ENCODE results near the gene MYH10.

MYH10 gene

GRCh38 chr17:8492121-8492520 lies 138.4 kb downstream of the MYH10 start:
- Histone ChIP-seq H3K9me3 (ENCODE audit: control extremely low read depth in 1 of 5, control insufficient read depth in 4 of 5, insufficient read depth in 2 of 5, low read depth in 1 of 5, low read length in 4 of 5) (no peaks in the 10 kb centered on the region), H3K4me3 (ENCODE audit: control insufficient read depth in 1 of 7, extremely low read depth in 1 of 7, insufficient read depth in 4 of 7, low read depth in 2 of 7, low read length in 6 of 7) (no peak overlapping the region), H3K27me3 (replicated peaks in 2 of 5; ENCODE audit: control insufficient read depth in 4 of 5, insufficient read depth in 5 of 5, low read length in 4 of 5) (no peaks in the 10 kb centered on the region), H3K27ac (ENCODE audit: insufficient read depth in 1 of 2, low read depth in 1 of 2, low read length in 2 of 2, poor library complexity in 1 of 2, severe bottlenecking in 2 of 2) (no peak overlapping the region), H3K4me1 (ENCODE audit: control extremely low read depth in 1 of 4, control insufficient read depth in 4 of 4, insufficient read depth in 4 of 4, low read length in 3 of 4) (no peaks in the 10 kb centered on the region), H3K36me3 (ENCODE audit: control insufficient read depth in 4 of 4, insufficient read depth in 4 of 4, low read length in 3 of 4) (peaks cover 3 to 81% (median 24%) of the 10 kb centered on the region in 4 experiments)
- ChIA-PET CTCF (interaction anchor here (1.1 kb wide), 1 partner anchor 9 kb away, joined by 3 read pairs; no protein-coding TSS in a partner anchor), POLR2A (no interaction called here)
- 95% methylated on average over 15 of the region's 17 CpGs for WGBS (ENCODE audit: insufficient coverage)
- DNase-seq: no peak

GRCh38 chr17:8490256-8491023 lies 140.1 kb downstream of the MYH10 start:
- POLR2A ChIA-PET: no interaction called here

GRCh38 chr17:8489841-8490240 lies 140.7 kb downstream of the MYH10 start:
- Histone ChIP-seq H3K27ac (ENCODE audit: insufficient read depth in 1 of 2, low read depth in 1 of 2, low read length in 2 of 2, poor library complexity in 1 of 2, severe bottlenecking in 2 of 2) (no peak overlapping the region), H3K27me3 (replicated peaks in 2 of 5; ENCODE audit: control insufficient read depth in 4 of 5, insufficient read depth in 5 of 5, low read length in 4 of 5) (no peaks in the 10 kb centered on the region), H3K4me3 (ENCODE audit: control insufficient read depth in 1 of 7, extremely low read depth in 1 of 7, insufficient read depth in 4 of 7, low read depth in 2 of 7, low read length in 6 of 7) (no peak overlapping the region), H3K36me3 (ENCODE audit: control insufficient read depth in 4 of 4, insufficient read depth in 4 of 4, low read length in 3 of 4) (peaks cover 12 to 87% (median 27%) of the 10 kb centered on the region in 4 experiments), H3K9me3 (ENCODE audit: control extremely low read depth in 1 of 5, control insufficient read depth in 4 of 5, insufficient read depth in 2 of 5, low read depth in 1 of 5, low read length in 4 of 5) (peaks cover 0 to 2% (median 0%) of the 10 kb centered on the region in 5 experiments), H3K4me1 (ENCODE audit: control extremely low read depth in 1 of 4, control insufficient read depth in 4 of 4, insufficient read depth in 4 of 4, low read length in 3 of 4) (no peaks in the 10 kb centered on the region)
- no CpG with 5 or more reads among the region's 3 CpGs for WGBS (ENCODE audit: insufficient coverage)
- CTCF ChIA-PET: no interaction called here
- POLR2A ChIA-PET: no interaction called here
- no peak for DNase-seq

More at GRCh38 chr17:8490256-8491023, 140.1 kb downstream of the MYH10 start:
- H3K36me3 ChIP-seq (ENCODE audit: control insufficient read depth in 4 of 4, insufficient read depth in 4 of 4, low read length in 3 of 4): peaks cover 8 to 84% (median 27%) of the 10 kb centered on the region in 4 experiments
- H3K27me3 ChIP-seq (replicated peaks in 2 of 5; ENCODE audit: control insufficient read depth in 4 of 5, insufficient read depth in 5 of 5, low read length in 4 of 5): no peaks in the 10 kb centered on the region
- no peak overlapping the region for H3K27ac ChIP-seq (ENCODE audit: insufficient read depth in 1 of 2, low read depth in 1 of 2, low read length in 2 of 2, poor library complexity in 1 of 2, severe bottlenecking in 2 of 2)
- no peaks in the 10 kb centered on the region for H3K9me3 ChIP-seq (ENCODE audit: control extremely low read depth in 1 of 5, control insufficient read depth in 4 of 5, insufficient read depth in 2 of 5, low read depth in 1 of 5, low read length in 4 of 5)
- H3K4me3 ChIP-seq (ENCODE audit: control insufficient read depth in 1 of 7, extremely low read depth in 1 of 7, insufficient read depth in 4 of 7, low read depth in 2 of 7, low read length in 6 of 7): no peak overlapping the region
- WGBS (ENCODE audit: insufficient coverage): 95% methylated on average over 17 of the region's 17 CpGs
- H3K4me1 ChIP-seq (ENCODE audit: control extremely low read depth in 1 of 4, control insufficient read depth in 4 of 4, insufficient read depth in 4 of 4, low read length in 3 of 4): no peaks in the 10 kb centered on the region
- CTCF ChIA-PET: no interaction called here
- no peak for DNase-seq

GRCh38 chr17:8488901-8489300 lies 141.6 kb downstream of the MYH10 start:
- H3K36me3 ChIP-seq (ENCODE audit: control insufficient read depth in 4 of 4, insufficient read depth in 4 of 4, low read length in 3 of 4): peaks cover 18 to 87% (median 30%) of the 10 kb centered on the region in 4 experiments
- no peak for DNase-seq
- CTCF ChIA-PET: no interaction called here

GRCh38 chr17:8488491-8488890 lies 142.0 kb downstream of the MYH10 start:
- ChIA-PET POLR2A (interaction anchor here (0.6 kb wide), 1 partner anchor 512 kb away, joined by 6 read pairs; no protein-coding TSS in a partner anchor), CTCF (no interaction called here)
- WGBS (ENCODE audit: insufficient coverage): 94% methylated on average over 6 of the region's 6 CpGs
- no peak for DNase-seq
- H3K4me3 ChIP-seq (ENCODE audit: control insufficient read depth in 1 of 7, extremely low read depth in 1 of 7, insufficient read depth in 4 of 7, low read depth in 2 of 7, low read length in 6 of 7): no peak overlapping the region
- no peaks in the 10 kb centered on the region for H3K27me3 ChIP-seq (replicated peaks in 2 of 5; ENCODE audit: control insufficient read depth in 4 of 5, insufficient read depth in 5 of 5, low read length in 4 of 5)
- peaks cover 0 to 11% (median 5%) of the 10 kb centered on the region in 5 experiments for H3K9me3 ChIP-seq (ENCODE audit: control extremely low read depth in 1 of 5, control insufficient read depth in 4 of 5, insufficient read depth in 2 of 5, low read depth in 1 of 5, low read length in 4 of 5)
- H3K36me3 ChIP-seq (ENCODE audit: control insufficient read depth in 4 of 4, insufficient read depth in 4 of 4, low read length in 3 of 4): peaks cover 22 to 87% (median 30%) of the 10 kb centered on the region in 4 experiments
- no peaks in the 10 kb centered on the region for H3K4me1 ChIP-seq (ENCODE audit: control extremely low read depth in 1 of 4, control insufficient read depth in 4 of 4, insufficient read depth in 4 of 4, low read length in 3 of 4)
- no peak overlapping the region for H3K27ac ChIP-seq (ENCODE audit: insufficient read depth in 1 of 2, low read depth in 1 of 2, low read length in 2 of 2, poor library complexity in 1 of 2, severe bottlenecking in 2 of 2)

More at GRCh38 chr17:8488901-8489300, 141.6 kb downstream of the MYH10 start:
- 100% methylated on average over 1 of the region's 4 CpGs for WGBS (ENCODE audit: insufficient coverage)
- Histone ChIP-seq H3K27ac (ENCODE audit: insufficient read depth in 1 of 2, low read depth in 1 of 2, low read length in 2 of 2, poor library complexity in 1 of 2, severe bottlenecking in 2 of 2) (no peak overlapping the region), H3K9me3 (ENCODE audit: control extremely low read depth in 1 of 5, control insufficient read depth in 4 of 5, insufficient read depth in 2 of 5, low read depth in 1 of 5, low read length in 4 of 5) (peaks cover 0 to 8% (median 2%) of the 10 kb centered on the region in 5 experiments), H3K4me1 (ENCODE audit: control extremely low read depth in 1 of 4, control insufficient read depth in 4 of 4, insufficient read depth in 4 of 4, low read length in 3 of 4) (no peaks in the 10 kb centered on the region), H3K4me3 (ENCODE audit: control insufficient read depth in 1 of 7, extremely low read depth in 1 of 7, insufficient read depth in 4 of 7, low read depth in 2 of 7, low read length in 6 of 7) (no peak overlapping the region), H3K27me3 (replicated peaks in 2 of 5; ENCODE audit: control insufficient read depth in 4 of 5, insufficient read depth in 5 of 5, low read length in 4 of 5) (no peaks in the 10 kb centered on the region)
- POLR2A ChIA-PET: interaction anchor here (0.6 kb wide), 1 partner anchor 512 kb away, joined by 6 read pairs; no protein-coding TSS in a partner anchor

GRCh38 chr17:8487743-8488142 lies 142.8 kb downstream of the MYH10 start:
- CTCF ChIA-PET: interaction anchor here (1.2 kb wide), 1 partner anchor 14 kb away, joined by 3 read pairs; no protein-coding TSS in a partner anchor
- Histone ChIP-seq H3K27me3 (replicated peaks in 2 of 5; ENCODE audit: control insufficient read depth in 4 of 5, insufficient read depth in 5 of 5, low read length in 4 of 5) (no peaks in the 10 kb centered on the region), H3K4me3 (ENCODE audit: control insufficient read depth in 1 of 7, extremely low read depth in 1 of 7, insufficient read depth in 4 of 7, low read depth in 2 of 7, low read length in 6 of 7) (no peak overlapping the region), H3K36me3 (ENCODE audit: control insufficient read depth in 4 of 4, insufficient read depth in 4 of 4, low read length in 3 of 4) (peaks cover 23 to 88% (median 34%) of the 10 kb centered on the region in 4 experiments), H3K9me3 (ENCODE audit: control extremely low read depth in 1 of 5, control insufficient read depth in 4 of 5, insufficient read depth in 2 of 5, low read depth in 1 of 5, low read length in 4 of 5) (peaks cover 0 to 11% (median 5%) of the 10 kb centered on the region in 5 experiments), H3K27ac (ENCODE audit: insufficient read depth in 1 of 2, low read depth in 1 of 2, low read length in 2 of 2, poor library complexity in 1 of 2, severe bottlenecking in 2 of 2) (no peak overlapping the region), H3K4me1 (ENCODE audit: control extremely low read depth in 1 of 4, control insufficient read depth in 4 of 4, insufficient read depth in 4 of 4, low read length in 3 of 4) (no peaks in the 10 kb centered on the region)
- POLR2A ChIA-PET: no interaction called here
- DNase-seq: no peak
- 100% methylated on average over 3 of the region's 5 CpGs for WGBS (ENCODE audit: insufficient coverage)

- ChIA-PET CTCF (interaction anchor here (0.6 to 1.2 kb wide), 2 partner anchors 15 to 210 kb away, joined by 3 read pairs; no protein-coding TSS in a partner anchor), POLR2A (no interaction called here)
- peaks cover 29 to 88% (median 38%) of the 10 kb centered on the region in 4 experiments for H3K36me3 ChIP-seq (ENCODE audit: control insufficient read depth in 4 of 4, insufficient read depth in 4 of 4, low read length in 3 of 4)
- no peak for DNase-seq
- 90% methylated on average over 17 of the region's 19 CpGs for WGBS (ENCODE audit: insufficient coverage)
- H3K4me1 ChIP-seq (ENCODE audit: control extremely low read depth in 1 of 4, control insufficient read depth in 4 of 4, insufficient read depth in 4 of 4, low read length in 3 of 4): no peaks in the 10 kb centered on the region
- no peaks in the 10 kb centered on the region for H3K27me3 ChIP-seq (replicated peaks in 2 of 5; ENCODE audit: control insufficient read depth in 4 of 5, insufficient read depth in 5 of 5, low read length in 4 of 5)
- H3K9me3 ChIP-seq (ENCODE audit: control extremely low read depth in 1 of 5, control insufficient read depth in 4 of 5, insufficient read depth in 2 of 5, low read depth in 1 of 5, low read length in 4 of 5): peaks cover 0 to 11% (median 5%) of the 10 kb centered on the region in 5 experiments
- no peak overlapping the region for H3K27ac ChIP-seq (ENCODE audit: insufficient read depth in 1 of 2, low read depth in 1 of 2, low read length in 2 of 2, poor library complexity in 1 of 2, severe bottlenecking in 2 of 2)
- no peak overlapping the region for H3K4me3 ChIP-seq (ENCODE audit: control insufficient read depth in 1 of 7, extremely low read depth in 1 of 7, insufficient read depth in 4 of 7, low read depth in 2 of 7, low read length in 6 of 7)
Observed at GRCh38 chr17:8487130-8487645, 143.3 kb downstream of the MYH10 start.

Data from common myeloid progenitor, CD34-positive (primary cell).